Measurements from ENCODE around the gene MED28.
"Not testable (repeated sequence)": the region's sequence is repeated elsewhere in the genome, so short reads cannot be mapped to it uniquely, and the experiment has no call there.

The MED28 gene

GRCh38 chr4:17616283-17616682 lies 1.8 kb downstream of the MED28 start:
- DNase-seq (ENCODE audit: low read depth in 2 of 2, low spot score in 1 of 2): no peak

DNA sequence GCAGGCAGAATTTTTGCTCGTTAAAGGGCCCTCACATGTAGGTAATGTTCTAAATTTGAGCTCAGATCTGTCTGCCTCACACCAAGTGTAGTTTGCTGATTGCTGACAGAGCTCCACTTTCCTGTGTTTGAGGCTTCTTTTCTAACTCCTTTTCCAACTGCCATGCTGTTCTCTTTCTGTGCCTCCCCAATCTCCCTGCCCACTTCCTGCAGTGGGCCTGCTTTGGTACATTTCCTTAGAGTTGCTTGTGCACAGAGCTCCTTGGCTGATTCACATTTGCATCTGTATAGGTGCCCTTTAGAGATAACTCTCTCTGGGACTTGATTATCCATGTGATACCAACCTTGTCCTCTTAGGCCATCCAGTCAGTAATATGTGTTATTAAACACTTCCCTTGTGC lies 4.5 kb downstream of the MED28 start:
- no peak for DNase-seq (ENCODE audit: low read depth in 2 of 2, low spot score in 1 of 2)

DNA sequence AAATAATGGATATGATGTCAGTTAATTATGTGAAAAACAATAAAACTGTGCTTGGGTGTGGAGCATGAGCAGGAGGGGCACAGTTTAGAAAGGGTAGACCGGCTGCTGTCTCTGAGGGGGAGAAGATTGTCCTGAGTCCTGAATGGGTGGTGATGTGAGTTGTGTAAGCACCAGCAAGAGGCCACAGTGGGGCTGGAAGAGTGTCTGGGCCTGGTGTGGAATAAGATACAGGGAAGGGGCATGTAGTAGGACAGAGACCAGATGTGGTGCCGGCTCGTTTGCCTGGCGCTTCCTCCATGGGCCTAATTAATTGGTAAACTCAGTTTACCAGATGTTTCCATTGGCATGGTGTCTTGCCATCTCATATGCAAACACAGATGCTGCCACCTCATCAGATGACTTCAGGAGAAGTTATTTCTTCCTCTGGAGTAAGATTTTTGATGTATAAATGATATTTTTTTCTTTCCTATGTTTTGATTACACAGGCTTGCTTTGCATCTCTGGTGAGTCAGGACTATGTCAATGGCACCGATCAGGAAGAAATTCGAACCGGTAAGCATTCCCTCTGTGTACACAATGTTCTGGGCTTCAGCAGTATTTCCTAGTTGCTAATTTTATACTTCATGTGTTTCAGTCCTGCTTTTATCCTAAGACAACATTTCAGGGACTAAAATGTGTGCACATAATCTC lies 5.1 kb downstream of the MED28 start:
- DNase-seq (ENCODE audit: low read depth in 2 of 2, low spot score in 1 of 2): no peak

- no peak for DNase-seq (ENCODE audit: low read depth in 2 of 2, low spot score in 1 of 2)
These were observed 9.1 kb downstream of the MED28 start for GRCh38 chr4:17623451-17624001.

DNA sequence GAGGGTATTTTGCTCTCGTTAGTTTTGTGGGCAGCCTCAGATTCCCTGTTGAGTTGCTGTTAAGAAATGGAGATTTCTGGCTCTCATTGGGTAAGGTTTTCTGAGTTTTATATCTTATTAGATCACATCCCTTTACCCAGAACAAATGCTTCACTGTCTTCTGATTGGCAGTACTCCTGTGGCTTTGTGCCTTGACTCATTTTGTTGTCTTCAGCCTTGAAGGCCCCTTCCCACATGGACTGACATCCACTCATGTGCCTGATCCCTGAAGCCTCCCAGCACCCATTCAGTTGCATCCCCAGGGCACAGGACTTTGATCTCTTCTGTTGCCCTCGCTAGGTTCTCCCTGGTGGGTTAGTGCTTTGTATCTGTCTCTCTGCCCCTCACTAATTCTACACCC lies 10.4 kb downstream of the MED28 start:
- no peak for DNase-seq (ENCODE audit: low read depth in 2 of 2, low spot score in 1 of 2)

DNA sequence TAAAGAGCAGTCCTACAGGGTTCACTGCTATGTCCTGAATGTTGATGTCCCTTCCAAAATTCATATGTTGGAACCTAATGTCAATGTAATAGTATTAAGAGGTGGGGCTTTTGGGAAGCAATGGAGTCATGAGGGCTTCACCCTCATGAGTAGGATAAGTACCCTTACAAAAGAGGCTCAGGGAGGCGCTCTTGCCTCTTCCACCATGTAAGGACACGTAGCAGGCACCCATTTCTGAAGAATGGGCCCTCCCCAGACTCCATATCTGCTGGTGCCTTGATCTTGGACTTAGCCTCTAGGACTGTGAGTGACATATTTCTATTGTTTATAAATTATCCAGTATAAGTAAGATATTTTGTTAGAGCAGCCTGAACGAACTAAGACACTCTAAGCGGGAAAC lies 15.8 kb downstream of the MED28 start:
- no peak for DNase-seq (ENCODE audit: low read depth in 2 of 2, low spot score in 1 of 2)

DNA sequence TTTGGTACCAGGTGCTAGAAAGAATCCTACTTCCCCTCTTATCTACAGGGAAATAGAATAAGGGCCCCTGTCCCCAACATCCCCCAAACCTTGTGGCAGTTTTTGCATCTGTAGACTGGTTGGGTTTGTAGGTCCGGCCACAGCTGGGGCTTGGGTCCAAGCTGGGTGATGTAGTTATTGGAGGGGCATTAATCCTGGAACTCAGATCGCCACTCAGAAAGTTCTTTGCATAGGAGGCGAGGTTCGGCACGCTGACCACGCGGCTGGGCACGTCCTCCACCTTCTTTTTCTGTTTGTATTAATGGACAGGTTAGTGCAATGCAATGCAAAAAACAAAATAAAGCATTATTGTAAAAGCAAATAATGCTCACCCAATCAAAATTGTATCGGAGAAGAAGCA lies 19.2 kb downstream of the MED28 start:
- no peak for DNase-seq (ENCODE audit: low read depth in 2 of 2, low spot score in 1 of 2)

- DNase-seq (ENCODE audit: low read depth in 2 of 2, low spot score in 1 of 2): no peak
These were observed 20.6 kb downstream of the MED28 start for GRCh38 chr4:17635056-17635455.

DNA sequence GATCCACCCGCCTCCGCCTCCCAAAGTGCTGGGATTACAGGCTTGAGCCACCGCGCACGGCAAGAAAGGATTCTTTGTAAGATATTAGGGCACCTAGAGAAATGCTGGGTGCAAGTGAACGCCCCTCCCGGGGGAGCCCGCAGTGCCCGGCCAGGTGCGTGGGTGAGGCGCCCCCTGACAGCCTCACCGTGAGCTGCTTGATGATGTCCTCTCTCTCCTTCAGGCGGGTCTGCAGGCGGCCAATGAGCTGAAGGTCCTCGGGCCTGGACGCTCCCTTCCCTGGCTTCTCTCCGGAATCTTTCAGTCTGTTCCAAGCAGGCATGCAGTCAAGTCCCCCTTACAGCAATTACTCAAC lies 21.9 kb downstream of the MED28 start:
- no peak for DNase-seq (ENCODE audit: low read depth in 2 of 2, low spot score in 1 of 2)

- DNase-seq (ENCODE audit: low read depth in 2 of 2, low spot score in 1 of 2): peak; percentile 24 to 43
These were observed 22.5 kb downstream of the MED28 start for GRCh38 chr4:17636696-17637622.

DNA sequence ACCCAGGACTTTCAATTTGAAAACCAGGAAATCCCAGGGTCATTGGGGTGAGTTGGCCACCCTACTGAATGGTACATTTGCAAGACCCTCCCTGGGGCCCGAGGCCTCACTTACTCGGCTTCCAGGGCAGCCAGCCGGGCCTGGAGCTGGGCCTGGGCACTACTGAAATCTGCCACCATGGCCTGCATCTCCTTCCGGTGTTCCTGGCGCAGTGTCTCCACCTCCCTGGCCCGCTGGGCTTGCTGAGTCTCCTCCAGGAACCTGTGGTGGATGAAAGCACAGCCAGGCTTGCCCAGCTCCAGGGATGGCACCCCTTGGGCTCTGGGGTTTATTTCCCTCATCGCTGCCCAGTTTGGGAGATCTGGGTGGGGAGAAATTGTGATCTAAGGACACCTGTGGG lies 24.7 kb downstream of the MED28 start:
- no peak for DNase-seq (ENCODE audit: low read depth in 2 of 2, low spot score in 1 of 2)

GRCh38 chr4:17642398-17642783 lies 27.9 kb downstream of the MED28 start:
- no peak for DNase-seq (ENCODE audit: low read depth in 2 of 2, low spot score in 1 of 2)

DNA sequence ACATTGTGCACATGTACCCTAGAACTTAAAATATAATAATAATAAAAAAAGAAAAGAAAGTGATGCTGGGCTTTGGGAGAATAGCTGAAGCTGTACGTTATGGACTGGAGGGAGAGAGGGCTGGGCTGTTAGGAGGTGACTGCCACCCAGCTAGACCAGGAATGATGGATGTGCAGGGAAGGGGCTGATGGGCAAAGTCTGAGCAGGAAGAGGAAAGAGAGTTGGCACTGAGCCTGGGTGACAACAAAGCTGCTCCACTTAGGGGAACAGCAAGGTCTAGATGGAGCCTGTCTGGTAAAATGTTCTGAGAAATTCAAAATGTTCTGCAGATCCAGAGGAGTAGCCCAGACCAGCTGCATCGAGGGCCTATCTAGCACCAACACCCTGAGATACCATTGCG lies 32.3 kb downstream of the MED28 start:
- no peak for DNase-seq (ENCODE audit: low read depth in 2 of 2, low spot score in 1 of 2)

- DNase-seq (ENCODE audit: low read depth in 2 of 2, low spot score in 1 of 2): no peak
These were observed 32.9 kb downstream of the MED28 start for GRCh38 chr4:17647176-17647806.

- DNase-seq (ENCODE audit: low read depth in 2 of 2, low spot score in 1 of 2): no peak
These were observed 33.5 kb downstream of the MED28 start for GRCh38 chr4:17647927-17648326.

DNA sequence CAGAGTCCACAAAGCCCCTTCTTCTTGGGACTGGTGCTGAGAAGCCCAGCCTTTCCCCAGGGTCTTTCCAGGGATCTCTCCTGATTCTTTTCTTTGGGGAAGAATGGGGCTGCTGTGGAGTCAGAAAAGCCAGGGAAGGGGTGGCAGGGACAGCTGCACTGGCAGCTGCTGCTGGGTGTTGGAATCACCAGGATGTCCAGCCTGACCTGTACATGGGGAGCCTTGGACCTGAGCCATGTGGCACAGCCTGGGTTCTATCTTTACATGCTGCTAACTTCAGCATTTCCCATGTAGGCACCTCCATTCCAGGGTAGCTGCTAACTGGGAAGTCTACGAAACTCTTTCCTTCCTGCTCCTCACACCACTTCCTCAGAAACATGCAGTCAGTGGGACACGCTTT lies 36.0 kb downstream of the MED28 start:
- DNase-seq (ENCODE audit: low read depth in 2 of 2, low spot score in 1 of 2): no peak

DNA sequence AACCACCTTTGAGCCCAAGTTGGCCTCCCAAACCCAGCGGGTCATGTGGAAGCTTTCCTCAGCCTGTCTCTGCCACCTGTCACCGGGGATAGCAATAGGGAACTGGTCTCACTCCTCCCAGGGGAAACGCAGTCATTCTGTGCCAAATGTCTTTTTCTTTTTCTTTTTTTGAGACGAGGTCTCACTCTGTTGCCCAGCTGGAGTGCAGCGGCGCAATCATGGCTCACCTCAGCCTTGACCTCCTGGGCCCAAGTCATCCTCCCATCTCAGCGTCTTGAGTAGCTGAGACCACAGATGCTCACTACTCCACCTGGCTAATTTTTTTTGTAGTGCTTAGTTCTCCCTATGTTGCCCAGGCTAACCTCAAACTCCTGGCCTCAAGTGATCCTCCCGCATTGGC lies 40.3 kb downstream of the MED28 start:
- DNase-seq (ENCODE audit: low read depth in 2 of 2, low spot score in 1 of 2): no peak

DNA sequence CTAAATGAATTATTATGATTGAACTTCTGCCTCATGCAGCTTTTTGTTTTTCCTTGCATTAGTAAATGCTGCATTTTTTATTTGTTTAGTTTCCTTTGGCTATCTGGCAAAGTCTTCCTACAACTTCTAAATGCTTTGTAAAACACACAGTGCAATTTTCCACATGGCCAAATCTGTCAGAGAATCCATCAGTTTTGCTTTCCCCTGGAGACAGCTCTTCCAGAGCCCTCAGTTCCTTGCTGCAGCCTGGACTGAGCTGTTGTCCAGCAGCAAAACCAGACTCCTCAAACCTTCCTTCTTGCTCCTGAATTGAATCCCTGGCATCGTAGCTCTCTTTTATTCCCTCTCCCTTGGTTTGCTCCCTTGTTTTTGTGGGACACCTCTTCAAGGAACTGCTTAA lies 42.6 kb downstream of the MED28 start:
- no peak for DNase-seq (ENCODE audit: low read depth in 2 of 2, low spot score in 1 of 2)

DNA sequence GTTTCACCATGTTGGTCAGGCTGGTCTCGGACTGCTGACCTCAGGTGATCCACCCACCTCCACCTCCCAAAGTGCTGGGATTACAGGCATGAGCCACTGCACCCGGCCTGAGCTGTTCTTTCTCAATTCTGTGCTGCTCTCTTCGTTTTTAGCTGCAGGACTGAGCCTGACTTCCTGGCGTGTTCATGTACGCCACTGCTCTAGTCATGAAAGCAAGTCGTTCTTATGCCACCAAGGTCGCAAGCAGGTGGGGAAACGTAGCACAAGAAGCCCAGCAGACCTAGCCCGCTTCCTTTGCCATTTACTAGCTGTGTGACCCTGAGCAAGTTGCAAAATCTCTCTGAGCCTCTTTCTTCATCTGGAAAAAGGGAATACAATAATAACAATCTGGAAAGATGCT lies 43.4 kb downstream of the MED28 start:
- no peak for DNase-seq (ENCODE audit: low read depth in 2 of 2, low spot score in 1 of 2)

DNA sequence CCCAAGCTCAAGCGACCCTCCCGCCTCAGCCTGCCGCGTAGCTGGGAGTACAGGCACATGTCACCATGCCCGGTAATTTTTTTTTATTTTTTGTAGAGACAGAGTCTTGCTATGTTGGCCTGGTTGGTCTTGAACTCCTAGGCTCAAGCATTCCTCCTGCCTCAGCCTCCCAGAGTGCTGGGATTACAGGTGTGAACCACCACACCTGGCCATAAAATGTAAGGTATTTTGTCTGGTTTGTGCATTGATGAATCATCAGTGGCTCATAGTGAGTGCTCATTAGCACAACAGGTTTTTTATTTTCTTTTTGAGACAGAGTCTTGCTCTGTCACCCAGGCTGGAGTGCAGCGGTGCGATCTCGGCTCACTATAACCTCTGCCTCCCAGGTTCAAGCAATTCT lies 44.8 kb downstream of the MED28 start:
- DNase-seq (ENCODE audit: low read depth in 2 of 2, low spot score in 1 of 2): not testable (repeated sequence)

- DNase-seq (ENCODE audit: low read depth in 2 of 2, low spot score in 1 of 2): no peak
These were observed 48.3 kb downstream of the MED28 start for GRCh38 chr4:17662694-17663093.

DNA sequence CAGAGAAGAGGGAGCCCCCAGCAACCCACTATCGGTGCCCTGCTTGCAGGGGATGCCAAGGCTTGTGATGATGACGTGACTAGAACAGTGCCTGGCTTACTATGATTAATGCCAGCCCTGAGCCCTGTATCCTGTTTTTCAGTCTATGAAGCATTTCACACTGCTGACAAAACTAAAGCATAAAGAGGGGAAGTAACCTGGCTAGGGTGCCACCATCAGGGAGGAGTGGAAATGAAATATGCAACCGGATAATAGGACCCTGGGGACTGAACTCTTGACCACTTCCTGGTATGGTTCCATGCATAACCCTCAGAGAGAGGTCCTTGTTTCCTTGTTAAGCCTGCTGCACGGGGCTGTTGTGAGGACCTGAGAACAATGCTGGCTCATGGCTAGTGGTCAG lies 50.3 kb downstream of the MED28 start:
- DNase-seq (ENCODE audit: low read depth in 2 of 2, low spot score in 1 of 2): no peak

All from stimulated activated CD8-positive, alpha-beta memory T cell treated with anti-CD3 and anti-CD28 coated beads, Interleukin-4, amount 100 ng/mL, for 4 hours (primary cell).